Measurements from ENCODE around the gene OSCP1. TPM values are rescaled to one million over a fixed set of nuclear protein-coding genes. Genes with fewer than 3 reads are reported as not detected.

OSCP1 gene
- total and polyA plus RNA-seq, 2 donors (not counting 1 experiment from before 2014, with no cell fraction given) = 0.16 to 0.94 TPM

DNA sequence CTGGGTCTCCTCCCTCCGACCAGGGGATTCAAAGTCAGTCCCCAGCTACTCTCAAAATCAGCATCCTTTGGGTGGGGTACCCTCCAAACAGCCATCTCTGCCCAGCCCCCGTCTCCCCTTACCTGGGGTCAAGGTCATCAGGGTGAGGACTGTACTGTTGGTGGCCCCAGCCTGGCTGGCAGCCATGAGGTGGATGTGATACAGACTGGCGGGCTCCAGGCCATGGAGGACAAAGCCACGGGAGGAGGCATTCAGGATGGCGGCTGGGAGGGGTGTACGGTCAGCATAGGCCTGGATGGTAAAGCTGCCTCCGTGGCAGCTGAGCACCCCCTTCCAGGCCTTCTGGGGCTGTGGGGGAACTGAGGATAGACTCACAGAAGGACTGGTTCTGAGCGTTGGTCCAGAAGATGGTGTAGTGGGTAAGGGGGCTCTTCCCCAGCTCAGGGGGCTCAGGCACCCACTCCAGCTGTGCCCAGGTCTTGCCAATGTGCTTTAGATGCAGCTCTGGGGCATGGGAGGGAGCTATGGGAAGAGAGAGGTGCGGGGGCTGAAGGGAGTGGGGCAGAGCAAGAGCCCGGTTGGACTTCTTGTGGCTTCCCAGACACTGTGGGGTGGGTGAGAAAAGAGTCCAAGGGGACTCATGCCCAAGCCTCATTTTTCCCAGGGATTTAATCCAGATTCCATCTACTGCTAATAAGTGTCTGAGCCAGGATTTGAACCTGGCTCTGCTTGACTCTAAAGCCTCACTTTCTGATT lies 17.6 kb upstream of the OSCP1 start:
- WGBS (ENCODE audit: insufficient coverage) = 97% methylated on average over 8 of the region's 10 CpGs
- intact Hi-C loops (cut with micrococcal nuclease) = no loop called here
- CTCF ChIA-PET = no interaction called here

DNA sequence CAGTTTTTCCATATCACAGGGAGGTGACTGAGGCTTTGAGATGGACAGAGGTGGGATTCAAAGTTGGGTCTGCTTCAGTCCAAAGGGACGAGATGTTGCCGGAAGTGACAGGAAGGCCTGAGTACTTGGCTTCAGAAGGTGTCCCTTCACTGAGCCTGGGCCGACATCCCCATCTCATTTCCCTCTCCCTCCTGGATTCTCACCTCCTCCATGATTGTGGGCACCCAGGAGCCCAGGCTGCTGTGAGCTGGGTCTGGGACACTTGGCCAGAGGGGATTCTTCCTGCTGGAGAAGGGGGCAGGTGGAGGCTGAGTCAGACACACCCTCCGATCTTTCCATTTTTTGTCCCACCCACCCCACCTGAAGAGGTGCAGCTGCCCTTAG lies 16.8 kb upstream of the OSCP1 start:
- Histone ChIP-seq H3K4me1 (ENCODE audit: control insufficient read depth in 2 of 2, insufficient read depth in 2 of 2, low read length in 2 of 2) (peaks cover 11 to 17% of the 10 kb centered on the region in 2 donors), H3K9ac (ENCODE audit: low read length) (no peak overlapping the region), H3K27me3 (replicated peaks in 1 of 4; ENCODE audit: control extremely low read depth in 1 of 4, control insufficient read depth in 3 of 4, insufficient read depth in 4 of 4, low read length in 3 of 4) (no peaks in the 10 kb centered on the region), H3K9me3 (ENCODE audit: control extremely low read depth in 1 of 3, control insufficient read depth in 2 of 3, insufficient read depth in 1 of 3, low read length in 2 of 3) (no peaks in the 10 kb centered on the region), H3K4me2 (replicated peaks; ENCODE audit: low read depth, low read length, poor library complexity, severe bottlenecking) (no peak overlapping the region), H2AFZ (ENCODE audit: insufficient read depth, low read depth, low read length, poor library complexity, severe bottlenecking) (no peak overlapping the region), H3K27ac (ENCODE audit: low read length in 2 of 2) (no peak overlapping the region), H3K79me2 (ENCODE audit: control insufficient read depth, insufficient read depth, low read length) (peaks cover 10% of the 10 kb centered on the region), H3K4me3 (ENCODE audit: control extremely low read depth in 1 of 5, extremely low read depth in 1 of 5, insufficient read depth in 1 of 5, low read depth in 2 of 5, low read length in 4 of 5) (no peak overlapping the region), H3K36me3 (replicated peaks in 1 of 2; ENCODE audit: control extremely low read depth in 1 of 2, control insufficient read depth in 1 of 2, extremely low read depth in 1 of 2, insufficient read depth in 2 of 2, low read length in 1 of 2) (peaks cover 0 to 1% of the 10 kb centered on the region in 2 experiments), H4K20me1 (ENCODE audit: control insufficient read depth, insufficient read depth, low read length, poor library complexity, severe bottlenecking) (peaks cover 4% of the 10 kb centered on the region)
- TF ChIP-seq EZH2 (IDR thresholded peaks at IDR 0.05; ENCODE audit: borderline replicate concordance, insufficient read depth, low read depth, low read length, poor library complexity, severe bottlenecking) = no peak
- TF ChIP-seq, protein P1, sequence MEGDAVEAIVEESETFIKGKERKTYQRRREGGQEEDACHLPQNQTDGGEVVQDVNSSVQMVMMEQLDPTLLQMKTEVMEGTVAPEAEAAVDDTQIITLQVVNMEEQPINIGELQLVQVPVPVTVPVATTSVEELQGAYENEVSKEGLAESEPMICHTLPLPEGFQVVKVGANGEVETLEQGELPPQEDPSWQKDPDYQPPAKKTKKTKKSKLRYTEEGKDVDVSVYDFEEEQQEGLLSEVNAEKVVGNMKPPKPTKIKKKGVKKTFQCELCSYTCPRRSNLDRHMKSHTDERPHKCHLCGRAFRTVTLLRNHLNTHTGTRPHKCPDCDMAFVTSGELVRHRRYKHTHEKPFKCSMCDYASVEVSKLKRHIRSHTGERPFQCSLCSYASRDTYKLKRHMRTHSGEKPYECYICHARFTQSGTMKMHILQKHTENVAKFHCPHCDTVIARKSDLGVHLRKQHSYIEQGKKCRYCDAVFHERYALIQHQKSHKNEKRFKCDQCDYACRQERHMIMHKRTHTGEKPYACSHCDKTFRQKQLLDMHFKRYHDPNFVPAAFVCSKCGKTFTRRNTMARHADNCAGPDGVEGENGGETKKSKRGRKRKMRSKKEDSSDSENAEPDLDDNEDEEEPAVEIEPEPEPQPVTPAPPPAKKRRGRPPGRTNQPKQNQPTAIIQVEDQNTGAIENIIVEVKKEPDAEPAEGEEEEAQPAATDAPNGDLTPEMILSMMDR (IDR thresholded peaks at IDR 0.05) = no peak
- Mint-ChIP-seq H3K9me3 (ENCODE audit: insufficient read depth) (no peaks in the 10 kb centered on the region), H3K4me1 (peaks cover 23% of the 10 kb centered on the region), H3K27ac (no peak overlapping the region), H3K27me3 (no peaks in the 10 kb centered on the region), H3K4me3 (no peak overlapping the region)
- ChIA-PET POLR2A (no interaction called here), CTCF (no interaction called here)
- ATAC-seq (ENCODE audit: low read depth) = no peak
- WGBS (ENCODE audit: insufficient coverage) = 94% methylated on average over 2 of the region's 4 CpGs
- intact Hi-C loops (cut with micrococcal nuclease) = no loop called here
- no peak for DNase-seq

More for the DNA sequence above, 17.6 kb upstream of the OSCP1 start:
- Histone ChIP-seq H3K4me2 (replicated peaks; ENCODE audit: low read depth, low read length, poor library complexity, severe bottlenecking) (no peak overlapping the region), H3K9ac (ENCODE audit: low read length) (no peak overlapping the region), H3K79me2 (ENCODE audit: control insufficient read depth, insufficient read depth, low read length) (peaks cover 10% of the 10 kb centered on the region), H3K27ac (ENCODE audit: low read length in 2 of 2) (no peak overlapping the region), H3K27me3 (replicated peaks in 1 of 4; ENCODE audit: control extremely low read depth in 1 of 4, control insufficient read depth in 3 of 4, insufficient read depth in 4 of 4, low read length in 3 of 4) (no peaks in the 10 kb centered on the region), H3K9me3 (ENCODE audit: control extremely low read depth in 1 of 3, control insufficient read depth in 2 of 3, insufficient read depth in 1 of 3, low read length in 2 of 3) (no peaks in the 10 kb centered on the region), H4K20me1 (ENCODE audit: control insufficient read depth, insufficient read depth, low read length, poor library complexity, severe bottlenecking) (no peaks in the 10 kb centered on the region), H2AFZ (ENCODE audit: insufficient read depth, low read depth, low read length, poor library complexity, severe bottlenecking) (no peak overlapping the region), H3K4me1 (ENCODE audit: control insufficient read depth in 2 of 2, insufficient read depth in 2 of 2, low read length in 2 of 2) (peaks cover 11 to 17% of the 10 kb centered on the region in 2 donors), H3K36me3 (replicated peaks in 1 of 2; ENCODE audit: control extremely low read depth in 1 of 2, control insufficient read depth in 1 of 2, extremely low read depth in 1 of 2, insufficient read depth in 2 of 2, low read length in 1 of 2) (no peaks in the 10 kb centered on the region), H3K4me3 (ENCODE audit: control extremely low read depth in 1 of 5, extremely low read depth in 1 of 5, insufficient read depth in 1 of 5, low read depth in 2 of 5, low read length in 4 of 5) (no peak overlapping the region)
- DNase-seq = no peak
- H3K4me3 Mint-ChIP-seq = no peak overlapping the region
- POLR2A ChIA-PET = no interaction called here
- TF ChIP-seq, protein P1 (IDR thresholded peaks at IDR 0.05) = no peak
- TF ChIP-seq EZH2 (IDR thresholded peaks at IDR 0.05; ENCODE audit: borderline replicate concordance, insufficient read depth, low read depth, low read length, poor library complexity, severe bottlenecking) = no peak
- H3K4me1 Mint-ChIP-seq = peaks cover 19% of the 10 kb centered on the region
- no peaks in the 10 kb centered on the region for H3K27me3 Mint-ChIP-seq
- no peak for ATAC-seq (ENCODE audit: low read depth)
- H3K9me3 Mint-ChIP-seq (ENCODE audit: insufficient read depth) = no peaks in the 10 kb centered on the region
- no peak overlapping the region for H3K27ac Mint-ChIP-seq
